MM.1S (cell line): ENCODE data around the gene ZNF512.

Source experiments
- DNase-seq: peaks from one replicate; pipeline ENCODE4 v3.0.0-alpha.2; 2015
- H2AFZ ChIP-seq: fragments of 300-600 bp; sonication (generic); 2 replicates; pipeline ENCODE4 v1.6.0; 2016; ENCODE audit warnings: antibody characterized with exemption, low read length
- H3F3A ChIP-seq: fragments of 300-600 bp; sonication (generic); 2 replicates; pipeline ENCODE4 v1.6.1; 2016; ENCODE audit warnings: mild to moderate bottlenecking, antibody characterized with exemption, low read length, moderate library complexity, mixed read lengths; ENCODE audit not compliant: insufficient read depth
- H3K27ac ChIP-seq: fragments of 300-600 bp; sonication (generic); 2 replicates; pipeline ENCODE4 v1.5.1; 2016; ENCODE audit warnings: mild to moderate bottlenecking, low read length
- H3K27me3 ChIP-seq: fragments of 300-600 bp; sonication (generic); replicated peaks from 2 replicates; pipeline ENCODE4 v1.6.0; 2016; ENCODE audit warnings: low read length; ENCODE audit not compliant: insufficient read depth
- H3K36me3 ChIP-seq: fragments of 300-600 bp; sonication (generic); replicated peaks from 2 replicates; pipeline ENCODE4 v1.6.1; 2016; ENCODE audit warnings: mild to moderate bottlenecking, low read length, mixed read lengths; ENCODE audit not compliant: insufficient read depth
- H3K4me1 ChIP-seq: fragments of 300-600 bp; sonication (generic); 2 replicates; pipeline ENCODE4 v1.6.1; 2016; ENCODE audit warnings: low read length, mixed read lengths
- H3K4me2 ChIP-seq: fragments of 300-600 bp; sonication (generic); 2 replicates; pipeline ENCODE4 v1.6.0; 2016; ENCODE audit warnings: low read depth, low read length
- H3K4me3 ChIP-seq: fragments of 300-600 bp; sonication (generic); 2 replicates; pipeline ENCODE4 v1.5.1; 2016; ENCODE audit warnings: low read length, mixed read lengths
- H3K79me2 ChIP-seq: fragments of 300-600 bp; sonication (generic); 2 replicates; pipeline ENCODE4 v1.6.1; 2016; ENCODE audit warnings: mixed run types, low read length, mixed read lengths
- H3K9ac ChIP-seq: fragments of 300-600 bp; sonication (generic); 2 replicates; pipeline ENCODE4 v1.6.1; 2016; ENCODE audit warnings: low read length, mixed read lengths
- H3K9me2 ChIP-seq: fragments of 300-600 bp; sonication (generic); replicated peaks from 2 replicates; pipeline ENCODE4 v1.6.1; 2016; ENCODE audit warnings: mild to moderate bottlenecking, low read length, mixed read lengths; ENCODE audit not compliant: insufficient read depth
- H3K9me3 ChIP-seq: fragments of 300-600 bp; sonication (generic); replicated peaks from 2 replicates; pipeline ENCODE4 v1.6.1; 2016; ENCODE audit warnings: mild to moderate bottlenecking, low read length, mixed read lengths; ENCODE audit not compliant: insufficient read depth
- H4K20me1 ChIP-seq: fragments of 300-600 bp; sonication (generic); 2 replicates; pipeline ENCODE4 v1.6.1; 2016; ENCODE audit warnings: mild to moderate bottlenecking, low read length, moderate library complexity, mixed read lengths; ENCODE audit not compliant: insufficient read depth
- CTCF ChIP-seq: fragments of 300-600 bp; sonication (generic); IDR thresholded peaks from 2 replicates; pipeline ENCODE4 v1.5.1; 2016; ENCODE audit warnings: antibody characterized with exemption, low read length, mixed read lengths
- EZH2 ChIP-seq: fragments of 300-600 bp; sonication (generic); optimal IDR thresholded peaks from 2 replicates; pipeline ENCODE3; 2017; ENCODE audit warnings: low read depth, mild to moderate bottlenecking, antibody characterized with exemption, low read length, mixed read lengths
- EZH2phosphoT487 ChIP-seq: fragments of 300-600 bp; sonication (generic); IDR thresholded peaks from 2 replicates; pipeline ENCODE4 v1.6.1; 2018; ENCODE audit warnings: antibody characterized with exemption, low read length

Gene ZNF512

GRCh38 chr2:27583390-27583915 lies 611 bp downstream of the ZNF512 start:
- DNase-seq: no peak
- H3K9me3 ChIP-seq: no peaks in the 10 kb centered on the region
- H3K27ac ChIP-seq: peak overlapping the region; percentile 4; the same call in 1 of the 2 replicates
- H3K4me1 ChIP-seq: peaks cover 13% of the 10 kb centered on the region
- H3K27me3 ChIP-seq: no peaks in the 10 kb centered on the region
- no peaks in the 10 kb centered on the region for H3K9me2 ChIP-seq
- peak overlapping the region; percentile 61 for H3K9ac ChIP-seq
- no peaks in the 10 kb centered on the region for H4K20me1 ChIP-seq
- H2AFZ ChIP-seq: peak overlapping the region; percentile 100
- H3K79me2 ChIP-seq: peaks cover 55% of the 10 kb centered on the region
- peaks cover 9% of the 10 kb centered on the region; the same call in 1 of the 2 replicates for H3F3A ChIP-seq
- H3K4me2 ChIP-seq: peak overlapping the region; percentile 86
- TF ChIP-seq EZH2 (no peak), CTCF (no peak), EZH2phosphoT487 (no peak)
- no peaks in the 10 kb centered on the region for H3K36me3 ChIP-seq
- peak overlapping the region; percentile 85 for H3K4me3 ChIP-seq

DNA sequence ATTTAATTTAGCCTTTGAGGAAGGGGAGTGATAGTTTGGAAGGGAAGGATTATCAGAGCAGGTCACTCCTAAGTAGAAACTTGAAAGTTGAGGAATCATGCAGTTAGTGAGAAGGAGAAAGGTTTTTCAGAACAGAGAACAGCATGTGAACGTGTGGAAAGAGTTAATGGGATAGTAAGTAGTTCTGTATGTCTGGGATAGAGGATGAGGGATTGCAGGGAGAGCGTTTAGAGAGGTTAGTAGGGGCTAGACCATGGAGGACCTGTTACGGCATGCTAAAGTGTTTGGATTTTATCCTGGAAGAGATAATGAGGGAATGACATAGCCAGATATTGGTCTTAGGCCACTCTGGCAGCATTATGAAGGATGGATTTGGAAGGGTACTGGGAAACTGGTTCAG lies 1.8 kb downstream of the ZNF512 start:
- Histone ChIP-seq H3K79me2 (peaks cover 67% of the 10 kb centered on the region), H3K4me2 (peak overlapping the region; percentile 86; the same call in 1 of the 2 replicates), H2AFZ (no peak overlapping the region), H3K9me2 (no peaks in the 10 kb centered on the region; the same call in 1 of the 2 replicates), H3K27ac (no peak overlapping the region), H3K9me3 (no peaks in the 10 kb centered on the region; the same call in 1 of the 2 replicates), H3K4me1 (peaks cover 13% of the 10 kb centered on the region), H3K27me3 (no peaks in the 10 kb centered on the region), H3F3A (peaks cover 14% of the 10 kb centered on the region; the same call in 1 of the 2 replicates), H4K20me1 (no peaks in the 10 kb centered on the region; the same call in 1 of the 2 replicates), H3K4me3 (no peak overlapping the region), H3K36me3 (no peaks in the 10 kb centered on the region), H3K9ac (no peak overlapping the region)
- TF ChIP-seq EZH2phosphoT487 (no peak), EZH2 (no peak), CTCF (no peak)
- no peak for DNase-seq

- Histone ChIP-seq H3K9ac (no peak overlapping the region), H2AFZ (no peak overlapping the region), H3K4me3 (no peak overlapping the region), H3K36me3 (no peaks in the 10 kb centered on the region), H3K4me1 (peaks cover 13% of the 10 kb centered on the region), H3K9me2 (no peaks in the 10 kb centered on the region; the same call in 1 of the 2 replicates), H3K27me3 (no peaks in the 10 kb centered on the region), H4K20me1 (no peaks in the 10 kb centered on the region; the same call in 1 of the 2 replicates), H3K79me2 (peaks cover 89% of the 10 kb centered on the region), H3K9me3 (no peaks in the 10 kb centered on the region; the same call in 1 of the 2 replicates), H3K27ac (no peak overlapping the region), H3K4me2 (no peak overlapping the region), H3F3A (peaks cover 11% of the 10 kb centered on the region; the same call in 1 of the 2 replicates)
- DNase-seq: no peak
- TF ChIP-seq CTCF: no peak
- no peak for TF ChIP-seq EZH2
- TF ChIP-seq EZH2phosphoT487: no peak
These were observed 4.2 kb downstream of the ZNF512 start for GRCh38 chr2:27587025-27587424.
